Uterus (tissue), 2 donors: ENCODE measurements around the gene ABHD10.

Experiments
- CTCF ChIP-seq, 4 experiments: fragments of 200-600 bp in 2 of 4; fragments of 450-650 bp in 2 of 4; sonication (generic) in 2 of 4; IDR thresholded peaks; one replicate each; pipeline ENCODE4 v1.5.1; 2016 to 2019; ENCODE audit warnings: antibody characterized with exemption in 4 of 4, mild to moderate bottlenecking in 2 of 4, moderate library complexity in 1 of 4
- POLR2A ChIP-seq, 2 donors: fragments of 450-650 bp; IDR thresholded peaks; one replicate each; pipeline ENCODE4 v1.6.1; 2016; ENCODE audit warnings: antibody characterized with exemption in 2 of 2, mild to moderate bottlenecking in 1 of 2, moderate library complexity in 1 of 2

GRCh38 chr3:111965484-111965883, 13.3 kb upstream of the ABHD10 start:
- TF ChIP-seq CTCF (IDR thresholded peaks at IDR 0.05) (no peak), POLR2A (IDR thresholded peaks at IDR 0.05) (no peak)
